Hepatocyte (in vitro differentiated cells): ENCODE results near the gene RASSF6. TPM values are rescaled to one million over a fixed set of nuclear protein-coding genes. Genes with fewer than 3 reads are reported as not detected.

Source experiments
- DNase-seq: peaks from one replicate; pipeline ENCODE4 v3.0.0-alpha.2; 2016; ENCODE audit warnings: low spot score
- H2AFZ ChIP-seq: fragments of 200-600 bp; sonication (generic); 2 replicates; pipeline ENCODE4 v1.6.0; 2016; ENCODE audit warnings: antibody characterized with exemption, mild to moderate bottlenecking
- H3K27ac ChIP-seq: fragments of 200-600 bp; sonication (generic); 2 replicates; pipeline ENCODE4 v1.5.1; 2016; ENCODE audit warnings: mild to moderate bottlenecking
- H3K27me3 ChIP-seq: fragments of 200-600 bp; sonication (generic); 2 replicates; pipeline ENCODE4 v1.6.1; 2016
- H3K36me3 ChIP-seq: fragments of 200-600 bp; sonication (generic); replicated peaks from 2 replicates; pipeline ENCODE4 v1.5.1; 2016; ENCODE audit warnings: low read depth; ENCODE audit not compliant: insufficient read depth
- H3K4me1 ChIP-seq: fragments of 200-600 bp; sonication (generic); 2 replicates; pipeline ENCODE4 v1.5.1; 2016; ENCODE audit warnings: mild to moderate bottlenecking, moderate library complexity; ENCODE audit not compliant: insufficient read depth
- H3K4me2 ChIP-seq: fragments of 200-600 bp; sonication (generic); 2 replicates; pipeline ENCODE4 v1.6.0; 2016
- H3K4me3 ChIP-seq: fragments of 200-600 bp; sonication (generic); 2 replicates; pipeline ENCODE4 v1.5.1; 2016; ENCODE audit warnings: mild to moderate bottlenecking
- H3K79me2 ChIP-seq: fragments of 200-600 bp; sonication (generic); 2 replicates; pipeline ENCODE4 v1.6.0; 2017; ENCODE audit warnings: mild to moderate bottlenecking
- H3K9me2 ChIP-seq: fragments of 200-600 bp; sonication (generic); replicated peaks from 2 replicates; pipeline ENCODE4 v1.6.0; 2017; ENCODE audit warnings: mild to moderate bottlenecking; ENCODE audit not compliant: insufficient read depth
- H3K9me3 ChIP-seq: fragments of 200-600 bp; sonication (generic); 2 replicates; pipeline ENCODE4 v1.5.1; 2016; ENCODE audit warnings: low read depth, mild to moderate bottlenecking
- H4K20me1 ChIP-seq: fragments of 200-600 bp; sonication (generic); 2 replicates; pipeline ENCODE4 v1.6.0; 2016; ENCODE audit warnings: mild to moderate bottlenecking; ENCODE audit not compliant: insufficient read depth, poor library complexity, severe bottlenecking
- EZH2 ChIP-seq: fragments of 200-600 bp; sonication (generic); IDR thresholded peaks from 2 replicates; pipeline ENCODE4 v1.6.1; 2016; ENCODE audit warnings: antibody characterized with exemption, mild to moderate bottlenecking, borderline replicate concordance
- EZH2phosphoT487 ChIP-seq: fragments of 200-600 bp; sonication (generic); IDR thresholded peaks from one replicate; pipeline ENCODE4 v1.6.1; 2018; ENCODE audit warnings: antibody characterized with exemption, mild to moderate bottlenecking, low read depth, moderate library complexity; ENCODE audit not compliant: unreplicated experiment, severe bottlenecking
- WGBS: methylation state at CpG from one replicate; pipeline ENCODE4 v1.1.6; 2016; ENCODE audit warnings: low lambda C conversion rate; ENCODE audit errors: missing lambda C conversion rate; 5-methylcytosine and 5-hydroxymethylcytosine counted together
- polyA plus RNA-seq: library from polyadenylated mRNA; unstranded; fragments of >200 nt; fragmentation: Nextera tagmentation; extraction: Ambion mirVana; gene quantifications from 2 replicates; pipeline ENCODE4 v1.2.1, GENCODE V29; 2016
- total RNA-seq: library from RNA; depleted of rRNA; stranded (reverse); fragments of >200 nt; gene quantifications from 2 replicates; pipeline ENCODE4 v1.2.3, GENCODE V29; 2014
- TF ChIP-seq, protein P1 (sequence below): fragments of 200-600 bp; sonication (generic); IDR thresholded peaks from 2 replicates; pipeline ENCODE4 v1.5.1; 2016; ENCODE audit warnings: antibody characterized with exemption, mild to moderate bottlenecking; ENCODE audit not compliant: poor library complexity

Gene RASSF6, protein sequence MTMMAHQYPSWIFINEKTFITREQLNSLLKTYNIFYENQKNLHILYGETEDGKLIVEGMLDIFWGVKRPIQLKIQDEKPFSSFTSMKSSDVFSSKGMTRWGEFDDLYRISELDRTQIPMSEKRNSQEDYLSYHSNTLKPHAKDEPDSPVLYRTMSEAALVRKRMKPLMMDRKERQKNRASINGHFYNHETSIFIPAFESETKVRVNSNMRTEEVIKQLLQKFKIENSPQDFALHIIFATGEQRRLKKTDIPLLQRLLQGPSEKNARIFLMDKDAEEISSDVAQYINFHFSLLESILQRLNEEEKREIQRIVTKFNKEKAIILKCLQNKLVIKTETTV
- total RNA-seq (6.0 and 6.5 TPM in 2 replicates), polyA plus RNA-seq (2.1 and 3.0 TPM in 2 replicates)

DNA sequence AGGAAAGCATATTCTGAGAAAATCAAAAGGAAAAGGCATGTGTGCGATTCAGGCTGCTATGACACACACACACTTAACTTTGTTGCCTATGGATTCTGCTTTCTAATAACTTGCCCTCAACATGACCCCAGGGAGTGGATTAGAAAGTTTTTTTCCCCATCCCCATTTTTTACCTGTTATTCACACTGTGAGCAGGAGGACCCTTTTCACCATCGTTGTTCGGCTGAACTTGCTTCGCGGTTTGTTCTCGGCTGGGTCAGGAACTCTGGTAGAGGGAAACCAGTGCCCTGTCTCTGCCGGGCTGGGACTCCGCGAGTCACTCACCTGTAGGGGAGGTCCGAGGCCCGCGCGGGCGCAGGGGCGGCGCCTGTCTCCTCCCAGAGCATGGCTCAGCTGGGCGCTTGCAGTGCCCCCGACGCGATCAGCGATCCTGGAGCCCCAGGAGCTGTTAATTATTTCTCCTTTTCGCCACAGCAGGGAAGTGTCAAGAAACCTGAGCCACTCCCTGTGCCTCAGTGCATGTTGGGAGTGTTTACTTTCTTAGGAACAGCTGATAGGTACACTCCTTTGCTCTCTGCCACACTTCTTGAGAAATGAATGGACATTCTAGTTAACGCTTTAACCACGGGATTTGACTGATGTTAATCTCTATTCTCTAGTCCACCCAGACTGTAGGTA lies at the start of gene RASSF6:
RASSF6 (minus strand) TSS at position 322 of the 678 bp plus-strand sequence. CDS start 8,641 bp downstream, outside the sequence.
- no peaks in the 10 kb centered on the region for H3K36me3 ChIP-seq
- 4% methylated on average over 24 of the region's 24 CpGs for WGBS
- peak within 1 kb of the TSS; percentile 74 for H3K4me2 ChIP-seq
- peaks cover 6% of the 10 kb centered on the region for H3K4me1 ChIP-seq
- no peaks in the 10 kb centered on the region for H3K9me3 ChIP-seq
- H4K20me1 ChIP-seq: no peaks in the 10 kb centered on the region
- peak within 1 kb of the TSS; percentile 37 for H3K4me3 ChIP-seq
- peak within 1 kb of the TSS; percentile 37 for H2AFZ ChIP-seq
- TF ChIP-seq EZH2phosphoT487 (no peak), EZH2 (no peak)
- TF ChIP-seq, protein P1, sequence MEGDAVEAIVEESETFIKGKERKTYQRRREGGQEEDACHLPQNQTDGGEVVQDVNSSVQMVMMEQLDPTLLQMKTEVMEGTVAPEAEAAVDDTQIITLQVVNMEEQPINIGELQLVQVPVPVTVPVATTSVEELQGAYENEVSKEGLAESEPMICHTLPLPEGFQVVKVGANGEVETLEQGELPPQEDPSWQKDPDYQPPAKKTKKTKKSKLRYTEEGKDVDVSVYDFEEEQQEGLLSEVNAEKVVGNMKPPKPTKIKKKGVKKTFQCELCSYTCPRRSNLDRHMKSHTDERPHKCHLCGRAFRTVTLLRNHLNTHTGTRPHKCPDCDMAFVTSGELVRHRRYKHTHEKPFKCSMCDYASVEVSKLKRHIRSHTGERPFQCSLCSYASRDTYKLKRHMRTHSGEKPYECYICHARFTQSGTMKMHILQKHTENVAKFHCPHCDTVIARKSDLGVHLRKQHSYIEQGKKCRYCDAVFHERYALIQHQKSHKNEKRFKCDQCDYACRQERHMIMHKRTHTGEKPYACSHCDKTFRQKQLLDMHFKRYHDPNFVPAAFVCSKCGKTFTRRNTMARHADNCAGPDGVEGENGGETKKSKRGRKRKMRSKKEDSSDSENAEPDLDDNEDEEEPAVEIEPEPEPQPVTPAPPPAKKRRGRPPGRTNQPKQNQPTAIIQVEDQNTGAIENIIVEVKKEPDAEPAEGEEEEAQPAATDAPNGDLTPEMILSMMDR: no peak
- no peaks in the 10 kb centered on the region for H3K9me2 ChIP-seq
- peaks cover 11% of the 10 kb centered on the region for H3K79me2 ChIP-seq
- peak within 1 kb of the TSS; percentile 91 for H3K27ac ChIP-seq
- no peaks in the 10 kb centered on the region for H3K27me3 ChIP-seq
- DNase-seq: peak; percentile 91

GRCh38 chr4:73669410-73670183 lies 49.4 kb upstream of the RASSF6 start:
- H2AFZ ChIP-seq: peak overlapping the region; percentile 56
- no peaks in the 10 kb centered on the region for H3K9me2 ChIP-seq
- no peaks in the 10 kb centered on the region for H3K27me3 ChIP-seq
- TF ChIP-seq EZH2 (no peak), EZH2phosphoT487 (no peak)
- TF ChIP-seq, protein P1: no peak
- H3K79me2 ChIP-seq: no peaks in the 10 kb centered on the region
- H3K9me3 ChIP-seq: no peaks in the 10 kb centered on the region
- 80% methylated on average over 15 of the region's 15 CpGs for WGBS
- no peak overlapping the region for H3K4me3 ChIP-seq
- H3K4me1 ChIP-seq: no peaks in the 10 kb centered on the region
- no peaks in the 10 kb centered on the region for H3K36me3 ChIP-seq
- DNase-seq: no peak
- no peak overlapping the region for H3K27ac ChIP-seq
- no peaks in the 10 kb centered on the region for H4K20me1 ChIP-seq
- H3K4me2 ChIP-seq: no peak overlapping the region

DNA sequence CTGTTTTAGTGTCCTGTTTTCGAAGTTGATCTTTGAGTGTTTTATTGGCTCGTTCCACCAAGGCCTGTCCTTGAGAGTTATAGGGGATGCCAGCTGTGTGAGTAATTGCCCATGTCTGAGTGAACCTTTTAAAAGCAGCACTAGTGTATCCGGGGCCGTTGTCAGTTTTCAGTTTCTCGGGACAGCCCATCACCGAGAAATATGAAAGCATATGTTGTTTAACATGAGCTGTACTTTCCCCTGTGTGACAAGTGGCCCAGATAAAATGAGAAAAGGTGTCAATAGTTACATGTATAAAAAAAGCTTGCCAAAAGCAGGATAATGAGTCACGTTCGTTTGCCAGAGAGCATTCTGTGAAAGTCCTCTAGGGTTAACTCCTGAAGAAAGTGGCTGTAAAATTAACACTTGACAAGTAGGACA lies 48.6 kb upstream of the RASSF6 start:
- Histone ChIP-seq H3K27me3 (no peaks in the 10 kb centered on the region), H3K4me1 (no peaks in the 10 kb centered on the region), H3K9me2 (no peaks in the 10 kb centered on the region), H3K4me2 (no peak overlapping the region), H3K27ac (no peak overlapping the region), H3K4me3 (no peak overlapping the region), H3K36me3 (no peaks in the 10 kb centered on the region), H4K20me1 (no peaks in the 10 kb centered on the region), H2AFZ (no peak overlapping the region), H3K9me3 (no peaks in the 10 kb centered on the region), H3K79me2 (no peaks in the 10 kb centered on the region)
- TF ChIP-seq EZH2phosphoT487: no peak
- TF ChIP-seq EZH2: no peak
- TF ChIP-seq, protein P1: no peak
- no peak for DNase-seq
- WGBS: 52% methylated on average over 8 of the region's 8 CpGs
